Mucosa of stomach (tissue), 1 donor: ENCODE results near the gene FERMT1.
"Not testable (repeated sequence)": the region's sequence is repeated elsewhere in the genome, so short reads cannot be mapped to it uniquely, and the experiment has no call there.

ENCODE experiments used
- H3K27me3 ChIP-seq: one replicate; pipeline ENCODE4 v1.7.0; 2013; ENCODE audit warnings: mild to moderate bottlenecking, low read length; ENCODE audit not compliant: control insufficient read depth, insufficient read depth
- H3K36me3 ChIP-seq: one replicate; pipeline ENCODE4 v1.7.0; 2013; ENCODE audit warnings: low read length; ENCODE audit not compliant: control insufficient read depth, insufficient read depth
- H3K4me1 ChIP-seq: one replicate; pipeline ENCODE4 v1.7.0; 2013; ENCODE audit warnings: mild to moderate bottlenecking, low read length; ENCODE audit not compliant: control insufficient read depth, insufficient read depth
- H3K4me3 ChIP-seq: one replicate; pipeline ENCODE4 v1.7.0; 2013; ENCODE audit warnings: low read length
- H3K9ac ChIP-seq: one replicate; pipeline ENCODE4 v1.7.0; 2013; ENCODE audit warnings: mild to moderate bottlenecking, low read length, moderate library complexity
- H3K9me3 ChIP-seq: one replicate; pipeline ENCODE4 v1.7.0; 2013; ENCODE audit warnings: mild to moderate bottlenecking, low read length, moderate library complexity; ENCODE audit not compliant: control insufficient read depth
- donor health status: Pancreatic carcinoma.

Gene FERMT1

DNA sequence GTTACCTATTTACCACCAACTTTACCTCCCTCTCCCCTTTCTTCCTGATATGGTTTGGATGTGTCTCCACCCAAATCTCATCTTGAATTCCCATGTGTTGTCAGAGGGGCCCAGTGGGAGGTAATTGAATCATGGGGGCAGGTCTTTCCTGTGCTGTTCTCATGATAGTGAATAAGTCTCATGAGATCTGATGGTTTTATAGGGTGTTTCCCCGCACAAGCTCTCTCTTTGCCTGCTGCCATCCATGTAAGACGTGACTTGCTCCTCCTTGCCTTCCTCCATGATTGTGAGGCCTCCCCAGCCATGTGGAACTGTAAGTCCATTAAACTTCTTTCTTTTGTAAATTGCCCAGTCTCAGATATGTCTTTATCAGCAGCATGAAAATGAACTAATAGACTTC lies 9.9 kb downstream of the FERMT1 start:
- H3K36me3 ChIP-seq, H3K9me3 ChIP-seq, H3K27me3 ChIP-seq, H3K4me1 ChIP-seq, H3K4me3 ChIP-seq, H3K9ac ChIP-seq: not testable (repeated sequence)

DNA sequence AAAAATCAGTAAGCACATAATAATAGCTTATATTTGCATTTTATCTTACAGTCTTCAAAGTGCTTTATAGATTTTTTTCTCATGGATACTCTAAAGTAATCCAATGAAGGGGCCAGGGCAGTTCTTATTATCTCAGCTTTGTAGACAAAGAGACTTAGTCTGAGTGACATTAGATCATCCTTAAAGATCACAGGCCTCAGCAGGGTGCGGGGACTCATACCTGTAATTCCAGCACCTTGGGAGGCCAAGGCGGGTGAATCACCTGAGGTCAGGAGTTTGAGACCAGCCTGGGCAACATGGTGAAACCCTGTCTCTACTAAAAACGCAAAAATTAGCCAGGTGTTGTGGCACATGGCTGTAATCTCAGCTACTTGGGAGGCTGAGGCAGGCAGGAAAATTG lies 14.5 kb downstream of the FERMT1 start:
- no peaks in the 10 kb centered on the region for H3K9me3 ChIP-seq
- no peak overlapping the region for H3K9ac ChIP-seq
- H3K27me3 ChIP-seq = no peaks in the 10 kb centered on the region
- H3K4me3 ChIP-seq = no peak overlapping the region
- H3K36me3 ChIP-seq = peaks cover 5% of the 10 kb centered on the region
- H3K4me1 ChIP-seq = no peaks in the 10 kb centered on the region

DNA sequence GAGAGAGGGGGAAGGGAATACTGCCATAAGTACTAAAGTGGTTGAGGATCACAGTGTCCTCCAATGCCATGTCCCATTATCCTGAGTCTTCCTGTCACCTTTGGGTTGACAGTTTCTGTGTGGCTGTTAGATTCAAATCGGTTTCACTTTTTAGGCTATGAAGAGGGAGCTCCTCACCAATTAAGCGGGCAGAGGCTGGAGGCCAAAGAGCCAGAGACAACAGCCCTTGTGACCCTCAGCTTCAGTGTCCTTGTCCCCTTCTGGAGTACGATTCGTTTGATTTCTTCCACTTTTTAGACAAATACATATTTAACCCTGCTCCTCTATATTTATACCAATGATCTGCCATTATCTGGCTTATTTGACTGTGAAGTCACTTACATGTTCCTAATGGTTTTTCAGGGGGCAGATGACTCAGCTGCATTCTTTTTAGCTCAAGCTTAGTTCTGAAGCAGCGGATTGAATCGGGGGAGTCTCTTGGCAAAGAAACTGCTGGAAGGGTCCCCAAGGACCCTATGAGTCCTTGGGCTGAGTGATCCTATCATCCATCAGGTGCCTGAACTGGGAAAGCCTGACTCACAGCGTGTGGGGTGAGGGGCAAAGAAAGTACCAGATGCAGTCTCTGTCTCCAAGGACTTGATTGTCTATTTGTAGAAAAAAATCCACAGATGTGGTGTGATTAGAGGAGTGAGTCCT lies 18.2 kb downstream of the FERMT1 start:
- Histone ChIP-seq H3K9ac (no peak overlapping the region), H3K4me3 (no peak overlapping the region), H3K36me3 (peaks cover 5% of the 10 kb centered on the region), H3K27me3 (no peaks in the 10 kb centered on the region), H3K4me1 (no peaks in the 10 kb centered on the region), H3K9me3 (no peaks in the 10 kb centered on the region)

DNA sequence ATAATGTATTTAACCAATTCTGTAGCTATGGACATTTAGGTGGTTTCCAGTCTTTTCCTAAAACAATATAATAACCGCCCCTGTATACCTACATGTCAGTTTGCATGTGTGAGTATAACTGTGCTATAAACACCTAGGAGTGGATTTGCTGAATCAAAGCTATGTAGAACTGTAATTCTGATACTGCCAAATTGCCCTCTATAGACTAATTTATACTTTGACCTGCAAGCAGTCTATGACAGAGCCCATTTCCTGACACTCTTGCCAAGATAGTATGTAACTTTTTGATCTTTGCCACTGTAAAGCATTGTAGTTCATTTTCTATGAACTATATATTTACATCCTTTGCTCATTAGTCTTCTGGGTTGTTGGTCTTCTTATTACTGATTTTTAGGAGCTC lies 19.5 kb downstream of the FERMT1 start:
- H3K4me3 ChIP-seq = no peak overlapping the region
- no peaks in the 10 kb centered on the region for H3K4me1 ChIP-seq
- H3K27me3 ChIP-seq = no peaks in the 10 kb centered on the region
- no peaks in the 10 kb centered on the region for H3K9me3 ChIP-seq
- no peak overlapping the region for H3K9ac ChIP-seq
- peaks cover 5% of the 10 kb centered on the region for H3K36me3 ChIP-seq

DNA sequence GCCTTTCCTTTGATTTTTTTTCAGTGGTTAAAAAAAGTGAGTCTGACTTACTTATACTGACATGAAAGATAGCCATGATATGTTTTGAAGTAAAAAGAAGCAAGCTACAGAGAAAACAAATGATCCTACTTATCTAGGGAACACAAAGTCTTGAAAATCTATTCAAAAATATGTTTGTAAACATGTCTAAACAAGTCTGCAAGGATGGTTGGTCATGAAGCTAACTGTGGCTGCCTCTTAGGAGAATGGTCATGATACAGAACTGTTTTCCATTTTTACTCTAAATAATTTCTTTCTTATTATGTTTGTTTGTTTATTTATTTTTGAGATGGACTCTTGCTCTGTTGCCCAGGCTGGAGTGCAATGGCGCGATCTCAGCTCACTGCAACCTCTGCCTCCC lies 21.5 kb downstream of the FERMT1 start:
- Histone ChIP-seq H3K4me1 (peaks cover under 1% of the 10 kb centered on the region), H3K36me3 (peaks cover 5% of the 10 kb centered on the region), H3K9ac (no peak overlapping the region), H3K9me3 (no peaks in the 10 kb centered on the region), H3K27me3 (no peaks in the 10 kb centered on the region), H3K4me3 (no peak overlapping the region)

DNA sequence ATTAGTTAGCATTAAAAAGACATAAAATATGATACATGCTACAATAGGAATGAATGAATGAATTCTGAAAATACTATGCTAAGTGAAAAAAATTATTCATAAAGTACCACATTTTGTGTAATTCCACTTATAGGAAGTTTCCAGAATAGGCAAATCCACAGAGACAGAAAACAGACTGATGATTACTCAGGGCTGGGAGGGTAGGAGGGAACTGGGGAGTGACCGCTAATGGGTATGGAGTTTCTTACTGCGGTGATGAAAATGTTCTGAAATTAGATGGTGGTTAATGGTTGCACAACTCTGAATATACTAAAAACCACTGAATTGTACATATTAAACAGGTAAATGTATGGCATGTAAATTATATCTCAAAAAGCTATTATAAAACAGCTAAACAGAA lies 22.6 kb downstream of the FERMT1 start:
- Histone ChIP-seq H3K9me3 (no peaks in the 10 kb centered on the region), H3K36me3 (peaks cover 5% of the 10 kb centered on the region), H3K9ac (no peak overlapping the region)

DNA sequence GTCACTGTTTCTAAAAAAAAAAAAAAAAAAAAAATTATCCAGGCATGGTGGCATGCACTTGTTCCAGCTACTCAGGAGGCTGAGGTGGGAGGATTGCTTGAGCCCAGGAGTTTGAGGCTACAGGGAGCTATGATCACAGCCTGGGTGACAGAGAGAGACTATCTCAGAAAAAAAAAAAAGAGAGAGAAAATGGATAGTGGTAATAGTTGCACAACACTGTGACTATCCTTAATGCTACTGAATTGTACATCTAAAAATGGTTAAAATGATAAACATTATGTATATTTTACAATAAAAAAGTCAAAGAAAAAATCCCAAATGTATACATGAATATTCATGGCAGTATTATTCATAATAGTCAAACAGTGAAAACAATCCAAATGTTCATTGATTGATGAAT lies 23.0 kb downstream of the FERMT1 start:
- no peaks in the 10 kb centered on the region for H3K27me3 ChIP-seq
- no peak overlapping the region for H3K9ac ChIP-seq
- peaks cover 1% of the 10 kb centered on the region for H3K36me3 ChIP-seq
- no peak overlapping the region for H3K4me3 ChIP-seq
- H3K4me1 ChIP-seq = peaks cover 10% of the 10 kb centered on the region
- H3K9me3 ChIP-seq = no peaks in the 10 kb centered on the region

More for the DNA sequence above, 22.6 kb downstream of the FERMT1 start:
- Histone ChIP-seq H3K4me1 (peaks cover 10% of the 10 kb centered on the region), H3K4me3 (no peak overlapping the region), H3K27me3 (no peaks in the 10 kb centered on the region)

DNA sequence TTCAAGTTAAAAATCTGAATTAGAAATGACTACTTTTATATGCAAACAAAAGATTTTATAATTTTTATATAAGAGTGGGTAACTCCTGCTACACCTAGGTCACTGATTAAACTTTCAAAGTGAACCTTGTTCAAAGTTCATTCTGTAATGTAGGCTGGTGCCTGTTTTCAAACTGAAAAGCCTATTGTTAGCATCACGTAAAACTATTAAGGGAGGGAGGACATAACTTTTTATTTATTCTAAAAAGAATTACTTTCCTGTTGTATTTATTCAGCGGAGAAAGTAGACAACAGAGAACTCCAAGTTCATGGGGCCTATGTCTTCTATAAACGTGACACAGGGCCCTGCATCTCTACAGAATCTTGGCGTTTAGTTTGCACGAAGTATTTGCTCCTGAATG lies 27.4 kb downstream of the FERMT1 start:
- no peaks in the 10 kb centered on the region for H3K36me3 ChIP-seq

DNA sequence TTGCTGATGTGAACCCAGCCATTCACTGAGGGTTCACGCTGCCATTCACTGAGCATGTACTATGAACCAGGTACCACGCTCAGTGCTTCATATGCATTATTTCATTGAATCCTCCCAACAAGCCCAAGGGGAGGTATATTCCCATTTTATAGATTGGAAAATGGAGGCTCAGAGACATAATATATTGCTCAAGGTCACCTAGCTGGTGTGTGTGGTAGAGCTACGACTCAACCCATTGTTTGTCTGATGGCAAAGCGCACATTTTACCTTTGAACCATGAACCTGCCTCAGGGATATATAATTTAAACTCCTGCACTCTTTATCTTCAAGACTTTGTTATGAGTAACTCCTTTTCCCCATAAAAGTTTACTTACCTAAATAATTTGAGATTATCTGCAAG lies 28.3 kb downstream of the FERMT1 start:
- peaks cover 34% of the 10 kb centered on the region for H3K4me1 ChIP-seq
- H3K27me3 ChIP-seq = no peaks in the 10 kb centered on the region
- no peak overlapping the region for H3K9ac ChIP-seq
- H3K9me3 ChIP-seq = no peaks in the 10 kb centered on the region
- H3K36me3 ChIP-seq = no peaks in the 10 kb centered on the region
- no peak overlapping the region for H3K4me3 ChIP-seq

More for the DNA sequence above, 27.4 kb downstream of the FERMT1 start:
- Histone ChIP-seq H3K9ac (no peak overlapping the region), H3K4me3 (no peak overlapping the region), H3K27me3 (no peaks in the 10 kb centered on the region), H3K4me1 (peaks cover 34% of the 10 kb centered on the region), H3K9me3 (no peaks in the 10 kb centered on the region)

DNA sequence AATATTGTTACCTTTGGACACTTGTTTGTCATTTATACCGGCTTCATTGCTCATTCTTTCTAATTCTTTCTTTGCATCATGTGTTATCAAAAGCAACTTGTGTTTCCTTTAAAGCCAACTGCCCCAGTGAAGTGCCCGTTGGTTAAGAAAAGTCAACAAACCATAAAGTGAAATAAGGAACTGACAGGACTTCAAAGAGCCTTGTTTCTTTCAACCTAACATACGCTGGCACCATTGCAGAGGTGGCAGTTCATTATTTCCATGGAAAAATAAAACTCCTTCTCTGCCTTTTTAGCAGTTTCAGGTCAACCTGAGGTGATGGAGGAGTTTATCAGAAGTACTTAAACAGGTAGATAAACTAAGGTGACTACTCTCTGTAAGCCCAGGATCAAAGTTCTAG lies 28.8 kb downstream of the FERMT1 start:
- H3K27me3 ChIP-seq = no peaks in the 10 kb centered on the region
- no peak overlapping the region for H3K9ac ChIP-seq
- no peak overlapping the region for H3K4me3 ChIP-seq
- no peaks in the 10 kb centered on the region for H3K9me3 ChIP-seq
- peaks cover 34% of the 10 kb centered on the region for H3K4me1 ChIP-seq
- no peaks in the 10 kb centered on the region for H3K36me3 ChIP-seq

DNA sequence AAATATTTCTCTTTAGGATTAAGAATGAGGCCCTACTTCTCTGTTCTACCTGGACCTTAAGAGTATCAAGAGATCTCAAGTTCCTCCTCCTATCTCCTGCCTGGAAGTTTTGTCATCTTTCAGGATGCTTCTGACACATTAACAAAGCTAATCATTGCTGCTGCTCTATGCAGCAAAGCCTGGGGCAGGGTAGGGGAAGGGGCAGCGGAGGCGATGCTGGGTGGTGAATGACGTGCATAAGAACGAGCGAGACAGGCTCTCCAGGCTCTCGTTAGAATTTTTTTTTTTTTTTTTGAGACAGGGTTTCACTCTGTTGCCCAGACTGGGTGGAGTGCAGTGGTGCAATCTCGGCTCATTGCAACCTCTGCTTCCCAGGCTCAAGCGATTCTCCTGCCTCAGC lies 31.2 kb downstream of the FERMT1 start:
- Histone ChIP-seq H3K36me3 (peaks cover 5% of the 10 kb centered on the region), H3K27me3 (no peaks in the 10 kb centered on the region), H3K9me3 (no peaks in the 10 kb centered on the region), H3K9ac (no peak overlapping the region), H3K4me1 (peaks cover 34% of the 10 kb centered on the region), H3K4me3 (no peak overlapping the region)

DNA sequence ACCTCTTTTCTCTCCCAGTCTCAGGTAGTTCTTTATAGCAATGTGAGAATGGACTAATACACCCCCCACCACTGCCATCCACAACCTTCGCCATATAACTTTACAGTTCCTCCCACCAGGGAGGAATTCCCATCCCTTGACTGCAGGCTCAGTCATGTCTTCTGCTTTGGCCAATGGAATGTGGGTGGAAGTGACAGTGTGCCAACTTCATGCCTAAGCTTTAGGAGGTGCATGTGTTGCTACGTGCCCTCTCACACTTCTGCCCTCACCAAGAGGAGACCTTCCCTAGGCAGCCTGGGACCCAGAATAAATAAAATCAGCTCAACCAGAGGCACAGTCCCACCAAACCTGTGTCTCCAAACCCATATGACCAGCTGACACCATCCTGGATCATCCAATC lies 36.0 kb downstream of the FERMT1 start:
- Histone ChIP-seq H3K27me3 (no peaks in the 10 kb centered on the region), H3K9me3 (no peaks in the 10 kb centered on the region), H3K4me1 (no peaks in the 10 kb centered on the region), H3K36me3 (peaks cover 12% of the 10 kb centered on the region), H3K4me3 (no peak overlapping the region), H3K9ac (no peak overlapping the region)

DNA sequence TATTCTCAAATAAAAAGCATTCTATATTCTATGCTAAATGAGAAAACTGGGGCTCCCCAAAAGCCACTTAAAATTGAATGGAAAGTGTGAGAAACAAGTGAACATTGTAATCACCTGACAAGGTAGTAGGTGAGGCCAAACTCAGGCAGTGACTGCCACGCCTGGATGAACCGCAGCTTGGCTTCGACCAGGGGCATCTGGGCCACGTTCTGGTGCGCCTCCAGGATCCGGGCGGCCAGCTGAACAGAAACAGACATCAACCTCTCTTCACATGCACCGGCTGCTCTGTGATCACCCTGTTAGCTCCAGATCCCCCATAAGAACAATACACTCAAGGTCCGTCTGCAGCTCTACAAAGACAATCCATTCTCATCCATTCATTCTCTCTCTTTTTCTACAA lies 38.9 kb downstream of the FERMT1 start:
- H3K36me3 ChIP-seq = peaks cover 12% of the 10 kb centered on the region
- H3K4me1 ChIP-seq = no peaks in the 10 kb centered on the region
- H3K4me3 ChIP-seq = no peak overlapping the region
- H3K27me3 ChIP-seq = no peaks in the 10 kb centered on the region
- H3K9me3 ChIP-seq = no peaks in the 10 kb centered on the region
- no peak overlapping the region for H3K9ac ChIP-seq
